C1 segment of cervical spinal cord (tissue), 14 donors: Measurements from ENCODE around the gene NEUROG2.
"Not testable (repeated sequence)": the region's sequence is repeated elsewhere in the genome, so short reads cannot be mapped to it uniquely, and the experiment has no call there.

ENCODE experiments used
- DNase-seq, 14 donors: peaks; one replicate each; lab custom pipeline; 2025; lab: John Stamatoyannopoulos, UW

The NEUROG2 gene

GRCh38 chr4:112516066-112516470 is at the start of gene NEUROG2:
Gene NEUROG2 (minus strand): TSS chr4:112516180. CDS start chr4:112515475, 705 bp downstream.
- no peak for DNase-seq

GRCh38 chr4:112564706-112565270 is 48.8 kb upstream of the NEUROG2 start:
- DNase-seq, result no peak

GRCh38 chr4:112563431-112564200 is 47.6 kb upstream of the NEUROG2 start:
- DNase-seq, result no peak

DNA sequence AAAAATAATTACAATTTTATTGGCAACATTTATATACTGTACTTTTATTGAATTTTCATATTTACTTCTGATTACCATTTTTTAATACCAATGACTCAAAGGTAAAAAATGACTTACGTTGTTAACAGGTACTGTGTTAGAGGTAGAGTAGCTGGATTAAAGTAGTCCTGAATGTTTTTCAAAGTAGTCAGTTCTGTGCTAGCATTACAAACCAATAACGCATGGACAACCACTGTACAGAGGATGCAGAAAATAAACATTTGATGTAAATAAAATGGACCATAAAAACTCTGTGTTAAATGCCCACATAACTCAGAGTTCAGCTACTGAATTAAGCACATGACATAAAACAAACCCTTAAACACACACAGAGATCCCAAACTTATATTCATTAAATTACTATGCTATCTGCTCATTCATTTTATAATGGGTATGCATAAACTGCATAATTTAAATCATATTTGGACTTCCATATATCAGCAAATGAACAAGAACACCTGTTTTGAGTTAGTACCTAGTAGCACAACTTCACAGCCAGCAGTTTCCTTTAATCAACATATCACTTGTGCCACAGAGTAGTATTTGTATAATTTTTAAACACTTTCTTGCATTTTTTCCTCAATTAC is 46.4 kb upstream of the NEUROG2 start:
- no peak for DNase-seq

DNA sequence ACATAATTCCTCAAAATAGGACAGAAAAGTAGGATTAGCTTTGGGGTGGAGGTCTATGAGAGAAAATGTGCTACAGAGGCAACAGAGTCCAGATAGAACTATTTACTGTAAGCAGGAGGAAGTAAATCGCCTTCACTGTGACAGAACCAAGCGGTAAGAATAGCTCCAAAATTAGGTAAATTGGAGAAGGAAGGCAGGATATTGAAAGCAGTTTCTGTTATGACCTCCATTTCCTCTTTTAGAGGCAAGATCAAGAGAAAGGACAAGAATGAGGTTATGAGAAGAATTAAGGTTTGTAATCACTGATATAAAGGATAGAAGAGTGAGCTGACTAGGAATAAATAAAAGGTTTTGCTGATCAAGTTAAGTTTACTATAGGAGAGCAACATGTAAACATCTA is 44.1 kb upstream of the NEUROG2 start:
- DNase-seq, result no peak

DNA sequence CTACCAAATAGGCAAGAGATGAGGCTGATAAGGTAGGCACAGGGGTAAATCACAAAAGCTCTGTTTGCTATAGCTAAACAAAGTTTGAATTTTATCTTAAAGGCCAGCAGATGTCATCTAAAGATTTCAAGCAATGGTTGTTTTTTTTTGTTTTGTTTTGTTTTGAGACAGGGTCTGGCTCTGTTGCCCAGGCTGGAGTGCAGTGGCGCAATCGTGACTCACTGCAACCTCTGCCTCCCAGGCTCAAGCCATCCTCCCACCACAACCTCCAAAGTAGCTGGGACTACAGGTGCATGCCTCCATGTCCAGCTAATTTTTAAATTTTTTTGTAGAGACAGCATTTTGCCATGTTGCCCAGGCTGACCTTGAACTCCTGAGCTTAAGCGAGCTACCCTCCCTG is 43.1 kb upstream of the NEUROG2 start:
- no peak for DNase-seq

DNA sequence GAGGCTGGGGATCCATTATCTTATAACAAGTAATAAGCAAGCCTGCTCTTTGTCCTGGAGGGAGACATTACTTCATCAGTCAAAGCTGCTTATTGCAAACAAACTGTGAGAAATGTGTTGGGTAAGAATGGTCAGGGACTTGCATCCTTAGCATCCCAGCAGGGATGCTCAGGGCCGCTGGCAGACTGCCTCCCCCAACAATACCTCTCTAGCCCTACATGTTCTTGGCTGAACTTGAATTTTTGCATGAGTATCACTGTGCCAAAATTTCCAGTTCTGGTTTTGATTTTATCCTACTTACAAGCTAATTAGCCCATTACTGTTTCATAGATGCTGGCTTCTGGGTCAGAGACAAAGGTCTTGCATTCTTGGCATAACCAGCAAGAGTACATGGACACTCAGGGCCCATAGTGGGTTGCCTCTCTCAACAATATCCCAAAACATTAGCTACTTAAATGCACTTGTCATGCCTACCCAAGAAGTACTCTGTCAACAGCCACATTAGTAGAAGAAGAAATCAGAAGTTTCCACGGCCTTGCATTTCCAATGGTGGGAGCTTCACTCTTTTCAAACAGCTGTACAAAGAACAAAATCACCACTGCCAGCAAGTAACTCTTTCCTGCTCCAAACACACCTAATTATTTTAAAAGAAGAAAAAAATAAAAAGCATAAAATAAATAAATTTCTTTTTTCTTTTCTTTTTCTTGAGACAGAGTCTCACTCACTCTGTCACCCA is 41.9 kb upstream of the NEUROG2 start:
- DNase-seq, result no peak

DNA sequence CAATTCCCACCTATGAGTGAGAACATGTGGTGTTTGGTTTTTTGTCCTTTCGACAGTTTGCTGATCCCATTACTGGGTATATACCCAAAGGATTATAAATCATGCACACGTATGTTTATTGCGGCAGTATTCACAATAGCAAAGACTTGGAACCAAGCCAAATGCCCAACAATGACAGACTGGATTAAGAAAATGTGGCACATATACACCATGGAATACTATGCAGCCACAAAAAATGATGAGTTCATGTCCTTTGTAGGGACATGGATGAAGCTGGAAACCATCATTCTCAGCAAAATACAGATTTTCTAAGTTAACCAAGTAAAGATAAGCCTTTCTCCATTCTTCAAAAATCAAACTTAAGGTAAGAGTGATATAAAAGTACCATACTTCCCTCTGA is 38.3 kb upstream of the NEUROG2 start:
- not testable (repeated sequence) for DNase-seq

GRCh38 chr4:112552668-112553067 is 36.7 kb upstream of the NEUROG2 start:
- no peak for DNase-seq

DNA sequence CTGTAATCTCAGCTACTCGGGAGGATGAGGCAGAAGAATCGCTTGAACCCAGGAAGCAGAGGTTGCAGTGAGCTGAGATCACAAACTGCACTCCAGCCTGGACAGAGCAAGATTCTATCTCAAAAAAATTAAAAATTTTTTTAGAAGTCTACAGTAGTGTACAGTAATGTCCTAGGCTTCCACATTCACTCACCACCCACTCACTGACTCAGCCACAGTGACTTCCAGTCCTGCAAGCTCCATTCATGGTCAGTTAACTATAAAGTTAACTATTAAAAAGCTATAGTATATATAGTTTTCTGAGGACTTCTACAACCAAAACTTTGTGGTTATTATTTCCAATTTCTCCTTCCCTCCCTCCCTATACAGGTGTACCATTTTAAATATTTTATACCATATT is 34.7 kb upstream of the NEUROG2 start:
- DNase-seq, result no peak

GRCh38 chr4:112546476-112546875 is 30.5 kb upstream of the NEUROG2 start:
- DNase-seq, result no peak

- no peak for DNase-seq
Measured at GRCh38 chr4:112545346-112545745, 29.4 kb upstream of the NEUROG2 start.

- DNase-seq, result no peak
Measured at GRCh38 chr4:112540695-112541094, 24.7 kb upstream of the NEUROG2 start.

DNA sequence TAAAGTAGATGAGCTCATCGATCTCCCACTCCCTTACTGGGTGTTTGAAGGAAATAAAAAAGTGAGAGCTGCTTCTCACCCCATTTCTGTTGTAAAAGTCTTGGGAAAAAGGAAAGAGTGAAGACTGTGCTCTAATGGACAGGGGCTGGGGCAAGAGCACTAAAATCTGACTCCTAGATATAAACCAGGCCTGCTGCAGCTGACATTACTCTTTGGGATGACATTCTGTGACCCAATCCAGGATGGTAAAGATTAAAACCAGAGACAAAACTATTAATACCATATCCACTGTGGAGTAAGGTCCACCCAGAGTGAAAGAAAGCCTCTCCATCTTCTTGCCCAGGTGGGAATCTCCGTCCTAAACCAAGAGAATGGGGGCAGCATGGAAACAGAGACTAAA is 20.1 kb upstream of the NEUROG2 start:
- DNase-seq, result no peak

DNA sequence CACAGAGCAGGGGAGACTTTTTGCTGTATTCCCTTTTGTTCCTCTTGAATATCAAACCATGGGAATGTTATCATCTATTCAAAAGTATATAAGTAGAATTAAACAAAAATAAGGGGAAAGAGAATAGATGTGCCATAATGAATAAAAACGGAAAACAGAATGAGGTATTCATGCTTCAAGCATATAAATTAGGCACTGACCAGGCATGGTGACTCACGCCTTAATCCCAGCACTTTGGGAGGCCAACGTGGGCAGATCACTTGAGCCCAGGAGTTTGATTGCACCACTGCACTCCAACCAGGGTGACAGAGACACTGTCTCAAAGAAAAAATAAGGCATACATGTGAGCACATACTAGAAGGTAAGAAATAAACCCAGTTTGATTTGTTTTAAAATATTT is 16.3 kb upstream of the NEUROG2 start:
- DNase-seq, result no peak

- no peak for DNase-seq
Measured at GRCh38 chr4:112531146-112531545, 15.2 kb upstream of the NEUROG2 start.

DNA sequence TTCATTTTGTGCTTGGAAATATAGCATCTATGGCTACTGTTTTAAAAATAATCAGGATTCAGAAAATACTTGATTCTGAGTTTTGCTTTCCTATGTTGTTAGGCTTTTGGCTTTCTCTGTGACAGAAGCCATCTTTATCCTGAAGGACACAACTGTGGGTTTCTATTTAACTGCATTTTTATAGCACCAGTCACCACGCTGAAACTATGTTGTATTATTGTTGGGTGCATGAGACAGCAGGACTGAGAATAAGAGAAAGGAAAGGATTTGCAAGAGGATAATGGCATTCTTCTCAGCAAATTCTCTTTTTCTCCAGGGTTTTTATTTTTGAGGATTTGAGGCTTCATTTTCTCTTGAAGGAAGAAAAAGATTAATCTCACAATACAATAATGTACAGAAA is 10.1 kb upstream of the NEUROG2 start:
- DNase-seq, result no peak

DNA sequence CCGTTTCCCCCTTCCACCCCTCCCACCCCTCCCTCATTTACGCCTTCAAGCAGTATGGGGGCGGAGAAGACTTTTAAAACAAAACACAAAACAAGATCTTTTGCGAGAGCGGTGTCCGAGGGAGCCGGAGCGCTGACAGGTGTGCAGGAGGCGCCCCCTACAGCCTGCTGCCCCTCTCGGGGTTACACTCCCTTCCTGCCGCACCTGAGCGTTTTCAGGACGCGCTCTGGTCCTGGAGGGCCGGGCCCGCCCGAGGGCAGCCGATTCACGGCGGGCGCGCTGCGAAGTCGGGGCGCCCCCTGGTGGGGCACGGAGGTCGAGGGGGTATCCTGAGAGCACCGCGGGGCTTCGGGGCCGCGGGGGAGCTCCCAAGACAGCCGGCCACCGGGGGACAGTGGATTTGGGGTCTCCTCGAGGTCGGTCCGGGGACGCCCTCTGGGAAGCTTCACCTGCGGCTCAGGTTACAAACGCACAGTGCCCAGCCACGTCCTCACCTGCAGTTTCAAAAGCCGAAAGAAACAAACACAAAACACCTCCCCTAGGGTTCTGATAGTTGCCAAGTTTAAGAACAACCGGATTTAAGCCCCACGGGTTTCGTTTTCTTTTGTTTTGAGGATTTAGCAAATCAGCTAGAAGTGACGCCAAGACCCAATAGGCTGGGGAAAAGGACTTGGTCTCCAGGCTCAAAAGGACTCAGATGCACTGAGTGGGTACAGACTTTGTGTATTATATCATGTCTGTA is 8.0 kb upstream of the NEUROG2 start:
- DNase-seq, result peak in 2 of 14 donors; percentile 7 to 26

DNA sequence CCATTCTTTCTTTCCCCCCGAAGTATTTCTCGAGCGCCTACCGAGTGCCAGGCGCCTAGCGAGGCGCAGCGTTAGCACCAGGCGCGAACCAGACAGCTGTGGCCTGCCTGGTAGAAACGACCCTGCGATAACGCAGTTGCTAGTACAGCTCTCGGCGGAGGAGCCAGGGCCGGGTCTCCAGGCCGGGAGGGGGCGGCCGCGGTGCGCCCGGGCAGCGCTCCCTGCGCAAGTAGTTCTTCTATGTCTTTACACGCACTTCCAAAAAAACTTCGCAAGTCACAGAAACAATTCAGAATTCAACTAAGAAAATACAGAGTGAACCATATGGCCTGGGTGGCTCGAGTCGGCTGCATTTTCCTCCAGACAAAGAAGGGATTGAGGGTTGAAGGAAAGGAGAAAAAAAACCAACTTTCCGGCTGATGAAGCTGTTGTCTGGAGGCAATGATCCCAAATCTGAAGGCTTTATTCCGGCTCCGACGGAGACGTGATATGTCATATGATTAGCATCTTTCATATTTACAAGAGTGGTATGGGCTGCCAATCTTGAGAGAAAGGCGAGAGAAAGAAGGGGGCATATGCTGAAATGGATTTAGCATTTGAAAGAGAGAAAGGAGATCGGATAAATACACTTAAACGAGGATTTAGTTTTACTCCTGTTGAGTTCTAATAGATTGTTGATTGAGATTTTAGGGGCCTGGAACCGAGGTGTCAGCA is 7.2 kb upstream of the NEUROG2 start:
- no peak for DNase-seq

- DNase-seq, result not testable (repeated sequence)
Measured at GRCh38 chr4:112522431-112522830, 6.5 kb upstream of the NEUROG2 start.
